Activated CD8-positive, alpha-beta memory T cell treated with anti-CD3 and anti-CD28 coated beads for 48 hours (primary cell): ENCODE results near the gene ADCY5.
"Not testable (repeated sequence)": the region's sequence is repeated elsewhere in the genome, so short reads cannot be mapped to it uniquely, and the experiment has no call there.

Experiments used
- DNase-seq, 3 experiments: peaks; one replicate each; pipeline ENCODE4 v3.0.0-alpha.2; 2020; ENCODE audit warnings: low read depth in 2 of 3, low spot score in 2 of 3

Gene ADCY5

GRCh38 chr3:123448536-123449101, at the start of gene ADCY5:
Gene ADCY5 (minus strand): TSS chr3:123449090. CDS start chr3:123448545, 545 bp downstream.
- peak in 1 of 3 experiments; percentile 9 for DNase-seq

- DNase-seq = no peak
Observed at GRCh38 chr3:123493912-123494311, 45.0 kb upstream of the ADCY5 start.

- DNase-seq = no peak
Observed at GRCh38 chr3:123491966-123492587, 43.2 kb upstream of the ADCY5 start.

GRCh38 chr3:123489400-123490004, 40.6 kb upstream of the ADCY5 start:
- peak; percentile 10 to 18 (median 17) for DNase-seq

GRCh38 chr3:123488645-123489347, 39.9 kb upstream of the ADCY5 start:
- DNase-seq = no peak

- not testable (repeated sequence) for DNase-seq
Observed at GRCh38 chr3:123487063-123487462, 38.2 kb upstream of the ADCY5 start.

- no peak for DNase-seq
Observed at GRCh38 chr3:123486460-123486859, 37.6 kb upstream of the ADCY5 start.

- no peak for DNase-seq
Observed at GRCh38 chr3:123485551-123485950, 36.7 kb upstream of the ADCY5 start.

GRCh38 chr3:123483146-123483545, 34.3 kb upstream of the ADCY5 start:
- DNase-seq = no peak

GRCh38 chr3:123481722-123482457, 33.0 kb upstream of the ADCY5 start:
- no peak for DNase-seq

GRCh38 chr3:123481071-123481470, 32.2 kb upstream of the ADCY5 start:
- no peak for DNase-seq

- no peak for DNase-seq
Observed at GRCh38 chr3:123480428-123480827, 31.5 kb upstream of the ADCY5 start.

- DNase-seq = no peak
Observed at GRCh38 chr3:123479891-123480290, 31.0 kb upstream of the ADCY5 start.

GRCh38 chr3:123478314-123478713, 29.4 kb upstream of the ADCY5 start:
- DNase-seq = no peak

GRCh38 chr3:123476967-123477750, 28.3 kb upstream of the ADCY5 start:
- no peak for DNase-seq

- no peak for DNase-seq
Observed at GRCh38 chr3:123475786-123476185, 26.9 kb upstream of the ADCY5 start.

- DNase-seq = no peak
Observed at GRCh38 chr3:123471106-123471505, 22.2 kb upstream of the ADCY5 start.

GRCh38 chr3:123469323-123469995, 20.6 kb upstream of the ADCY5 start:
- DNase-seq = no peak

GRCh38 chr3:123467046-123467445, 18.2 kb upstream of the ADCY5 start:
- DNase-seq = no peak

- DNase-seq = no peak
Observed at GRCh38 chr3:123464211-123464610, 15.3 kb upstream of the ADCY5 start.
